NOMO-1 treated with DMSO at 0.1 percent for 48 hours (cell line): ENCODE results near the gene PNLDC1.
A peak's percentile ranks its signal among the peaks of the same experiment; 100 is the strongest.

Source experiments
- DNase-seq: peaks from one replicate; lab custom pipeline; 2025; ENCODE audit not compliant: unreplicated experiment; lab: John Stamatoyannopoulos, UW

PNLDC1 gene, protein sequence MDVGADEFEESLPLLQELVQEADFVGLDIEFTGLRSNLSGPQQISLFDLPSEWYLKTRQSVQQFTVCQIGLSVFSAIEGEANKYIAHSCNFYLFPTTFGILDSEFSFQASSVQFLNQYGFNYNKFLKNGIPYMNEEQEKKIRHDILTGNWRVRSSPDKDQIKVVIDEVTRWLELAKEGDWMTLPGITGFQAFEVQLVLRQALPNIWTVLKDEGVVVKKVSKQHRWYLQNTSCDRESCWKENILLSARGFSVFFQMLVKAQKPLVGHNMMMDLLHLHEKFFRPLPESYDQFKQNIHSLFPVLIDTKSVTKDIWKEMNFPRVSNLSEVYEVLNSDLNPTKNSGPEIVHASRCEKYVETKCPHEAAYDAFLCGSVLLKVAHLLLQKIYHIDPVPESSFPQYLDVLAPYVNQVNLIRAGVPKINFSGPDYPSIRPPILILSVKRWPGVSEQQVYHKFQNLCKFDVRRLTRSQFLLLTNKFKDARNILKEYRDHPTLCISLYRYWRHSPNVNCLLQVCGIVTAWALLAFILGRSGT

GRCh38 chr6:159800141-159800865 is at the start of gene PNLDC1:
PNLDC1 (plus strand) TSS chr6:159800276; CDS start chr6:159800308, 32 bp downstream.
- no peak for DNase-seq

DNA sequence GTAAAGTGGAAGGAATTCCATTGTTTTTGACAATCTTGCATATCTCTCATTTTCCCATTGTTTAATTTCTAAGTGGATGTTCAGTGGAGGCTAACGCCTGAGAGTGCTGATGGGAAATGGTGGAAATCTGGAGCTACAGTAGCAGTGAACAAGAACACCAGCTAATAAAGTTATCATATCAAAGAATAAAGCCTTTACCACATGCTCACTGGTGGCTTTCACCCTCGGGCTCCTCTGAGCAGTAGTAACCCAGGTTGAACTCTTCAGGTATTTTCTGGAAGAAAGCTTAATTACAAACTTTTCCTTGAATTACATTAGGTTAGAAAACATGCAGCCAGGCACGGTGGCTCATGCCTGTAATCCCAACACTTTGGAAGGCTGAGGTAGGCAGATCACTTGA is 48.6 kb upstream of the PNLDC1 start:
- DNase-seq = no peak

DNA sequence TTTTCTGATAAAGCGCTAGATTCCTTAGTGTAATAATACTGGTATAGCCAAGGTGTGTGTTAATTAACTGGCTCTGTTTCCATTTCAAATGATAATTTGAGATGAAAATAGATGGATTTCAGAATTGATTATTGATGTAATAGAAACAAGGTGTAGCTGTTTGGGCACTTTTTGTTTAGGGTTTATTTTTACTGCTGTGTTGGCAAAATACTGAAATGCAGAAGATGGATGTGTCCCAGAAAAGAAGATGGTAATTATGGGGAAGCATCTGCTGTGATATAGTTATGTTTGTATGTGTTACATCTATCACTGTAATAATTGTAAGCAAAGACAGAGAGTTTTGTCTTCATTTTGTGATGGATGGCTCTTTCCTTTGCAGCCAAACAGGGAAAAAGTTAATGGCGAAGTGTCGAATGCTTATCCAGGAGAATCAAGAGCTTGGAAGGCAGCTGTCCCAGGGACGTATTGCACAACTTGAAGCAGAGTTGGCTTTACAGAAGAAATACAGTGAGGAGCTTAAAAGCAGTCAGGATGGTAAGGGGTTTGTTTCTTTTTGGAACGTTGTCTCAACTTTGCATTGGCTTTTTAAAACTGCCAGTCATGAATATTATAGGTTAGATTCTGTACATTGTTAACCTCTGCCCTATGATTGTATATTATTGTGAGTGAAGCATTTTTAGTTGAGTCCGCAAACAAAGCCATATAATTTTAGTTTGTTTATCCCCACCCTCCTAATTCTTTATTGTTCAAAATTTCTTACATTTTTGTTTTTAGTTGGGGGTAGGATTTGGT is 46.8 kb upstream of the PNLDC1 start:
- no peak for DNase-seq

DNA sequence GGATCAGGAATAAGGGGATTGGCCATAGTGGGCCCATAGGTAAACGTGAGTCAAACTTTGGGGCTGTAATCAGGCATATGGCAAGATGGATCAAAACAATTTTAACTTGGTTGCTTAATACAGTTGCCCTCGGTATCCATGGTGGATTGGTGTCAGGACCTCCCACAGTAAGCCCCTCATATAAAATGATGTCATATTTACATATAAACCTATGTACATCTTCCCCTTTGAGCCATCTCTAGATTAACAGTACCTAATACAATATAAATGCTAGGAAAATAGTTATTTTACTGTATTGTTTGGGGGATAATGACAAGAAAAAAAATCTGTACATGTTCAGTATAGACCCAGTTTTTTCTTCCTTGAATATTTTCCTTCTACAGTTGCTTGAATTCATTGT is 45.7 kb upstream of the PNLDC1 start:
- DNase-seq = no peak

DNA sequence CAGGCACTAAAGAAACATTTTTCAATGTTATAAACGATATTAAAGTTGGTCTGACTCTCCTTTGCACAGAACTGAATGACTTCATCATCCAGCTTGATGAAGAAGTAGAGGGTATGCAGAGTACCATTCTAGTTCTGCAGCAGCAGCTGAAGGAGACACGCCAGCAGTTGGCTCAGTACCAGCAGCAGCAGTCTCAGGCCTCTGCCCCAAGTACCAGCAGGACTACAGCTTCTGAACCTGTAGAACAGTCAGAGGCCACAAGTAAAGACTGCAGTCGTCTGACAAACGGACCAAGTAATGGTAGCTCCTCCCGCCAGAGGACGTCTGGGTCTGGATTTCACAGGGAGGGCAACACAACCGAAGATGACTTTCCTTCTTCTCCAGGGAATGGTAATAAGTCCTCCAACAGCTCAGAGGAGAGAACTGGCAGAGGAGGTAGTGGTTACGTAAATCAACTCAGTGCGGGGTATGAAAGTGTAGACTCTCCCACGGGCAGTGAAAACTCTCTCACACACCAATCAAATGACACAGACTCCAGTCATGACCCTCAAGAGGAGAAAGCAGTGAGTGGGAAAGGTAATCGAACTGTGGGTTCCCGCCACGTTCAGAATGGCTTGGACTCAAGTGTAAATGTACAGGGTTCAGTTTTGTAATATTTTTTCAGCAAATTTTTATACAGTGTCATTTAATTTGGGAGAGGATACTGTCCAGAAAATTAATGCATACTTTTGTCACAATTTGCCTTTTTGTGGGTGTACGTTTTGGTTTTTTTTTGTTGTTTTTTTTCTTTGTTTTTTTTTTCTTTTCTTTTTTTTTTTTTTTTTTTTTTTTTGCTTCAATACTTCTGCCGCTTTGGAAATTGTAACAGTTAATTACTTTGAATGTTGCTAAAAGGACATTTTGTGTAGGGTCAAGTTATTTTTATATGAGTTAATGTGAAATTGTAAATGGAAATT is 44.8 kb upstream of the PNLDC1 start:
- no peak for DNase-seq

DNA sequence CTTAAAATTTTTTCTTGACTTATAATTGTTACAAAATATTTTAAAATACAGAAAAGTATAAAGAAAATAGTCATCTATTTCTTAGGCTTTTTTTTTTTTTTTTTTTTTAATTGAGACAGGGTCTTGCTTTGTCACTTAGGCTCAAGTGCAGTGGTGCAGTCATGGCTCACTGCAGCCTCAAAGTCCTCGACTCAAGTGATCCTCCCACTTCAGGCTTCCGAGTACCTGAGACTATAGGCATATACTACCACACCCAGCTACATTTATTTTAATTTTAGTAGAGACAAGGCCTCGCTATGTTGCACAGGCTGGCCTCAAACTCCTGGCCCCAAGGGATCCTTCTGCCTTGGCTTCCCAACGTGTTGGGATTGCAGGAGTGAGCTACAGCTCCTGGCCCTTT is 43.6 kb upstream of the PNLDC1 start:
- no peak for DNase-seq

DNA sequence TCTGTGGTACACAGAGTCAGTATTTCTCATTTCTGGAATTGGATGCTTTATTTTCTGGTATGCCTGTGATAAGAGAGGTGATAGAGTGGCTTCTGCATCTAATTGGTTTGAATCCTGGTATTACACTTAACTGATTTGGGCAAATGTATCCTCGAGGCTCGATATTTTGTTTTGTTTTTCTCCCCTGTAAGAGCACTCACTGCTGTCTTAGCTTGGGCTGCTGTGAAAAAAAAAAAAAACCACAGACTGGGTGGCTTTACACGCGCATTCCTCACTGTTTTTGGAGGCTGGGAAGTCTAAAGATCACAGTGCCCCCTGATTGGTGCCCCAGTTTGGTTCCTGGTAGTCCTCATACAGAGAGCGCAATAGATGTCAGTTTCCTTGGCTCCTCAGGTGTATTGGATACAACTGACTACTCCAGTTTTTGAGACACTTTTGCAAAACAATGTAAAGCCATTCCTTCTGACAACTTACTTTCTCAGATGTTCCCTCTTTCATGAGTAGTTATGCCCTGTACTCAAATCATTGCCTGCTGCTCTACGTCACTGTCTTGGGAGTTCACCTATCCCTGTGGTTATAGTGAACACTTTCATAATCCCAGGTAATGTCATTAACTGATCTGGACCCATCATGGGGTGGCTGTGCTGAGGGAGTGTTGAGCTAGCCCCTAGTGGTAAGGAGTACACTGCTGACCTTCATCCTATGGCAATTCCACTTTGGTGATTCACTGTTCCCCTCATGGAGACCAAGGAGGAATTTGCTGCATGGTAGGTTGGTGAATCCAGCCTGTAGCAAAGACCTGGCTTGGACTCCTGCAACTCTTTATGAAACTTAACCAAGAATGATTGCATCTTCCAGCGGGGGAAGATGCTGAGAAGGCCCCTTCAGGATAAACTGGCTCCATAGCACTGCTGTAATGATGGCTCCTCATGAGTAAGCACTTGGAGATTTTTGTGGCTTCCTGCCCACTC is 41.8 kb upstream of the PNLDC1 start:
- DNase-seq = no peak

- DNase-seq = no peak
These were observed 40.4 kb upstream of the PNLDC1 start for GRCh38 chr6:159759645-159760044.

GRCh38 chr6:159760602-159761057 is 39.4 kb upstream of the PNLDC1 start:
- DNase-seq = peak; percentile 11

- DNase-seq = peak; percentile 24
These were observed 38.8 kb upstream of the PNLDC1 start for GRCh38 chr6:159761129-159761872.

DNA sequence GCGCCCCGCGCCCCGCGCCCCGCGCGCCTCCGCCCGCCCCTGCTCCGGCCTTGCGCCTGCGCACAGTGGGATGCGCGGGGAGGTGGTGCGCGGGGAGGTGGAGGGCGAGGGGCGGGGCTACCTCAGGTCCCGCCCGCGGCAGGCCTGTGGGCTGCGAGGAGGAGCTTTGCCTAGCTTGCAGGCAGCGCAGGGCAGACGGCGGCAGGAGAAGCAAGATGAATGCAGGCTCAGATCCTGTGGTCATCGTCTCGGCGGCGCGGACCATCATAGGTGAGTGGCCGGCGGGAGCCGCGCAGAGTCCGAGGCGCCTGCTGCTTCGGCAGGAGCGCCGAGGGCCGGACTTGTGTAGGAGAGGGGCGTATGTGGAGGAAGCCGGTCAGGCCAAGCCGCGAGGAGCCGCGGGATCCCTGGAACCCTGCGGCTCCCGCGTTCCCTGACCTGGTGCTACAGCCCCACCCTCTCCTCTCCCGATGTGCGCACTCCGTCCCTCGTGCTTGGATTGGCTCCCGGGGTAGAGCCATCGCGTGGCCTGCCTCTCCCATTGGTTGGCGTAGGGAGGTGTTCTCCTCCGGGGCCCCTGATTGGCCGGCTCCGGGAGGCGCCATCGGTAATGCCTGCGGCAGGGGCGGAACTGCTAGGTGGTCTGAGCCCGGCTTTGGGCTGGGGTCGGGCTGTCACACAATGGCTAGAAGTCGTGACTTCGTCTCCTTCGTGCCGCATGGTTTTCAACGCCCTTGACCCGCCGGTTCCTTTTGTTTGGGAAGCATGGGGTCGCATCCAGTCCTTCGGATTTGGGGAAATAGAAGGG is 38.0 kb upstream of the PNLDC1 start, which contains the start of gene ACAT2:
ACAT2 (plus strand) TSS at position 173 of the 808 bp plus-strand sequence; CDS start at position 216, 43 bp downstream.
- DNase-seq = peak; percentile 93

DNA sequence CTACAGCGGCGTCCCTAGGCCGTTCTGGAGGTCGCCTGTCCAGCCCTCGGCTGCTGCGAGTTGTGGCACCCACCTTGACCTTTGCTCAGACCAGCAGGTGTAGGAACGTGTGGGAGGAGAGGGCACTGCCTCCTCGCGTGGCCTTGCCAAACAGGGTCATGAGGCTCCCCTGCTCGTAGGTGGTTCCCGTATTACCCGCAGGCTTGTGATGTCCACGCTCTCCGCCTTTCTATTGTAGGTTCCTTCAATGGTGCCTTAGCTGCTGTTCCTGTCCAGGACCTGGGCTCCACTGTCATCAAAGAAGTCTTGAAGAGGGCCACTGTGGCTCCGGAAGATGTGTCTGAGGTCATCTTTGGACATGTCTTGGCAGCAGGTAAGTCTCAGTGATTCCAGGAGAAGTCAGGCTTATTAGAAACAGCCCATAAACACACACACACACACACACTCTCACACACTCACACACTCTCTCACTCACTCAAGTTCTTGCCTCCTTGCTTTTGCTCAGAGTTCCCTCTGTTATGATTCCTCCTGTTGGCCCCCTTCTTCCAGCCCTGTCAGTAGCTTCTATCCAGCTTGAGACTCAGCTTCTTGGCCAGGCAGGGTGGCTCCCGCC is 37.3 kb upstream of the PNLDC1 start:
- peak; percentile 37 for DNase-seq

- no peak for DNase-seq
These were observed 33.2 kb upstream of the PNLDC1 start for GRCh38 chr6:159766906-159767305.

GRCh38 chr6:159769470-159769869 is 30.6 kb upstream of the PNLDC1 start:
- no peak for DNase-seq

DNA sequence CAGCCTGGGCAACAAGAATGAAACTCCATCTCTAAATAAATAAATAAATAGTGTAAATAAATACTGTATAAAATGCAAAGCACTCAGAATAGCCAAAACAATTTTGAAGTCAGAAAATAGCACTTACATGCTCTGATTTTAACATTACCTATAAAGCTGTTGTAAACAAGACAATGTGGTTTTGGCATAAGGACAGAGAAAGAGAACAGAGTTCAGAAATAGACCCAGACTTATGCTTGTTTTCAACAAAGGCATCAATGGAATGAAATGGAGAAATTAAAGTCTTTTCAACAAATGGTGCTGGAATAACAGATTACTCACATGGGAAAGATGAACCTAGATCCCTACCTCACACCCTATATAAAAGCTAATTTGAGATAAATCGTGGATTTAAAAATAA is 27.9 kb upstream of the PNLDC1 start:
- no peak for DNase-seq

DNA sequence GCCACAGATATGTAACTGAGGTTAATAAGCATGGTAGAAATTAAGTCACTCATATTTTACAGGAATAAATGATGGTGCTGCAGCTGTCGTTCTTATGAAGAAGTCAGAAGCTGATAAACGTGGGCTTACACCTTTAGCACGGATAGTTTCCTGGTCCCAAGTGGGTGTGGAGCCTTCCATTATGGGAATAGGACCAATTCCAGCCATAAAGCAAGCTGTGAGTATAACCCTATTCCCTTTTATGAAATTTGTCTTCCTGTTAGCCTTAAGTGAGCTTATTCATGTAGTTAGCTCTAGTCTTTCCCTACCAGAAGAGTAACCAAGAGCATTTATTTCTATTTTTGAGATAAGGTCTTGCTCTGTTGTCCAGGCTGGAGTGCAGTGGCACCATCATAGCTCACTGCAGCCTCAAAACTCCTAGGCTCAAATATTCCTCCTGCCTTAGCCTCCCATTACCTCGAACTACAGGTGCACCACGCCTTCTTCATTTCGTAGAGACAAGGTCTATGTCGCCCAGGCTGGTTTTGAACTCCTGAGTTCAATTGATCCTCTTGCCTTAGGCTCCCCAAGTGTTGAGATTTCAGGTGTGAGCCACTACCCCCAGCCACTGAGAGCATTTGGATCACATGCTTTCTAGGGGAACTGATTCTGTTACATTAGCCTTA is 22.7 kb upstream of the PNLDC1 start:
- no peak for DNase-seq
